Calu3 (cell line): ENCODE results near the gene ITGA2B. TPM values are rescaled to one million over a fixed set of nuclear protein-coding genes. Genes with fewer than 3 reads are reported as not detected.
A peak's percentile ranks its signal among the peaks of the same experiment; 100 is the strongest.

ENCODE experiments used
- BruUV-seq: library from RNA; stranded (reverse); fragments of 400-500 nt; replicated peaks from 2 replicates; lab custom pipeline; 2021; lab: Mats Ljungman, UMichigan
- CTCF ChIA-PET: fragments of 300-600 bp; sonication (Branson Sonifier 250); formaldehyde crosslinking; loops from one replicate; lab custom pipeline; 2022; ENCODE audit warnings: antibody characterized with exemption; lab: Charles Lee
- DNase-seq: peaks from one replicate; pipeline ENCODE4 v3.0.0; 2022
- H3K27ac Mint-ChIP-seq: one replicate; pipeline ENCODE4 v1.8.0; 2022; ENCODE audit warnings: mixed read lengths; ENCODE audit not compliant: unreplicated experiment
- H3K27me3 Mint-ChIP-seq: one replicate; pipeline ENCODE4 v1.8.0; 2022; ENCODE audit warnings: mixed read lengths; ENCODE audit not compliant: unreplicated experiment
- H3K36me3 Mint-ChIP-seq: one replicate; pipeline ENCODE4 v1.8.0; 2022; ENCODE audit warnings: mild to moderate bottlenecking, moderate library complexity, mixed read lengths; ENCODE audit not compliant: insufficient read depth, unreplicated experiment
- H3K4me1 Mint-ChIP-seq: one replicate; pipeline ENCODE4 v1.8.0; 2022; ENCODE audit warnings: mild to moderate bottlenecking, low read depth, mixed read lengths; ENCODE audit not compliant: unreplicated experiment
- H3K4me3 Mint-ChIP-seq: one replicate; pipeline ENCODE4 v1.8.0; 2022; ENCODE audit warnings: mild to moderate bottlenecking, low read depth, moderate library complexity, mixed read lengths; ENCODE audit not compliant: unreplicated experiment
- H3K9me3 Mint-ChIP-seq: one replicate; pipeline ENCODE4 v1.8.0; 2022; ENCODE audit warnings: low read depth, mixed read lengths; ENCODE audit not compliant: unreplicated experiment
- CTCF ChIP-seq: fragments of 200-600 bp; IDR thresholded peaks from one replicate; pipeline ENCODE4 v1.8.0; 2022; ENCODE audit warnings: antibody characterized with exemption; ENCODE audit not compliant: unreplicated experiment
- intact Hi-C: fragments of 100-400 bp; cut with micrococcal nuclease; formaldehyde crosslinking; loops from one replicate; pipeline ENCODE4 v1.10.0; 2022; ENCODE audit not compliant: unreplicated experiment
- total RNA-seq: library from RNA; stranded (reverse); gene quantifications from 2 replicates; pipeline ENCODE4 v1.2.3, GENCODE V29; 2022

Gene ITGA2B
- total RNA-seq, 1 experiment from 2014 or later, result 1.6 TPM

DNA sequence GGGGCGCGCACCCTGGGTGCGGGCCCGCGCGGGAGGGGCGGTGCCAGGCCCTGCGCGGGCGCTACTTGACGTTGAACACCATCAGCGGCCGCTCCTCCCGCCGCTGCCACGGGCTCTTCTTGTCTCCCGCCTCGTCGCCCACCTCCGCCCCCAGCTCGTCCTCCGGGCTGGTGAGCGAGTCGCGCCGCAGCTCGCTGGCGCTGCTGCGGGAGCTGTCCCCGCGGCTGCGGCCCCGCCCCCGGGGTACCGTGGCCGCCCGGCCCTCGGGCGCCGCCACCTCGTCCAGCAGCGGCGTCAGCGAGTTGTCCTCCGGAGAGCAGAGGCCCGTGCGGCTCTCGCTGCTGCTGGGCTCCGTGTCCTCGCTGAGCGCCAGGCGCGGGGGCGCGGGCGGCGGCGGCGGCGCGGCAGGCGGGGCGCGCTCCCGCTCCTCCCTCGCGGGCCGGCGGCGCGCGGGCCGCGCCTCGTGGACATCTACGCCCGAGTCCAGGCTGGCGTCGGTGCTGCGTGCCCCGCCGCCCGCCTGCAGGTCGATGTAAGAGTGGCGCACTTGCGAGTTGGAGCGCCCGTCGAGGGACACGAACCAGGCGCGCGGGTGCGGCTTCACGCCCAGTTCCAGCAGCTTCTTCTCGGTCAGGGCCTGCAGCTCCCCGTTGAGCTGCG is 35.6 kb downstream of the ITGA2B start:
- H3K36me3 Mint-ChIP-seq, result peaks cover 14% of the 10 kb centered on the region
- peaks cover 34% of the 10 kb centered on the region for H3K27me3 Mint-ChIP-seq
- H3K9me3 Mint-ChIP-seq, result no peaks in the 10 kb centered on the region
- DNase-seq, result peak; percentile 41
- no TSS peak for BruUV-seq
- peak overlapping the region; percentile 32 for H3K4me3 Mint-ChIP-seq
- CTCF ChIA-PET, result interaction anchor here (0.6 to 0.7 kb wide), 4 partner anchors 9 to 907 kb away, joined by 3 to 5 read pairs (median 3); partner anchors contain the start of gene FAM171A2
- no peaks in the 10 kb centered on the region for H3K4me1 Mint-ChIP-seq
- no peak overlapping the region for H3K27ac Mint-ChIP-seq
- intact Hi-C loops, result no loop called here
- TF ChIP-seq CTCF, result no peak

- Mint-ChIP-seq H3K27ac (no peak overlapping the region), H3K27me3 (peaks cover 26% of the 10 kb centered on the region), H3K4me1 (no peaks in the 10 kb centered on the region), H3K9me3 (no peaks in the 10 kb centered on the region), H3K4me3 (peak overlapping the region; percentile 32), H3K36me3 (peaks cover 14% of the 10 kb centered on the region)
- BruUV-seq, result no TSS peak
- CTCF ChIA-PET, result interaction anchor here (0.5 to 0.7 kb wide), 4 partner anchors 14 to 906 kb away, joined by 3 to 5 read pairs (median 3); no protein-coding TSS in a partner anchor
- TF ChIP-seq CTCF, result no peak
- intact Hi-C loops, result no loop called here
- no peak for DNase-seq
Observed at GRCh38 chr17:44352828-44353671, 36.4 kb downstream of the ITGA2B start.

GRCh38 chr17:44351961-44352827 is 37.3 kb downstream of the ITGA2B start:
- H3K27ac Mint-ChIP-seq, result no peak overlapping the region
- peaks cover 21% of the 10 kb centered on the region for H3K27me3 Mint-ChIP-seq
- CTCF ChIA-PET, result interaction anchor here (2.2 kb wide), 1 partner anchor 11 kb away, joined by 4 read pairs; no protein-coding TSS in a partner anchor
- H3K4me1 Mint-ChIP-seq, result no peaks in the 10 kb centered on the region
- no peak for DNase-seq
- H3K9me3 Mint-ChIP-seq, result no peaks in the 10 kb centered on the region
- no peak for TF ChIP-seq CTCF
- BruUV-seq, result TSS peak; percentile 81
- H3K4me3 Mint-ChIP-seq, result no peak overlapping the region
- intact Hi-C loops, result no loop called here
- H3K36me3 Mint-ChIP-seq, result peaks cover 14% of the 10 kb centered on the region

DNA sequence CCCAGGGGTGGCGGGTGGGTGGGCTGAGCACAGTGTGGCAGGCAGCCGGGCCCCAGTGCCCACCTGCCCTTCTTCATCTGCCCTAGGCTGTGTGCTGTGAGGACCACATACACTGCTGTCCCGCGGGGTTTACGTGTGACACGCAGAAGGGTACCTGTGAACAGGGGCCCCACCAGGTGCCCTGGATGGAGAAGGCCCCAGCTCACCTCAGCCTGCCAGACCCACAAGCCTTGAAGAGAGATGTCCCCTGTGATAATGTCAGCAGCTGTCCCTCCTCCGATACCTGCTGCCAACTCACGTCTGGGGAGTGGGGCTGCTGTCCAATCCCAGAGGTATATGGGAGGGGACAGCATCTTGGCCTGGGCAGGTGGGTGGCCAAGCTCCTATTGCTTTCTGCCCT is 38.0 kb downstream of the ITGA2B start:
- Mint-ChIP-seq H3K9me3 (no peaks in the 10 kb centered on the region), H3K27me3 (peaks cover 16% of the 10 kb centered on the region), H3K27ac (no peak overlapping the region), H3K4me3 (no peak overlapping the region), H3K4me1 (peaks cover under 1% of the 10 kb centered on the region), H3K36me3 (peaks cover 14% of the 10 kb centered on the region)
- DNase-seq, result no peak
- no peak for TF ChIP-seq CTCF
- CTCF ChIA-PET, result interaction anchor here (0.6 to 2.2 kb wide), 4 partner anchors 8 to 130 kb away, joined by 3 to 4 read pairs (median 3); partner anchors contain the start of gene SLC25A39
- no TSS peak for BruUV-seq
- intact Hi-C loops, result no loop called here
